ENCODE measurements around the gene MARCHF2.
"Not testable (repeated sequence)": the region's sequence is repeated elsewhere in the genome, so short reads cannot be mapped to it uniquely, and the experiment has no call there.

Gene MARCHF2

GRCh38 chr19:8413629-8413995, 507 bp downstream of the MARCHF2 start:
- no peak for DNase-seq

- no peak for DNase-seq
Observed at GRCh38 chr19:8416796-8417195, 3.7 kb downstream of the MARCHF2 start.

- DNase-seq = no peak
Observed at GRCh38 chr19:8421484-8422461, 8.7 kb downstream of the MARCHF2 start.

- DNase-seq = peak; percentile 26 to 83
Observed at GRCh38 chr19:8423817-8424223, 10.7 kb downstream of the MARCHF2 start.

- not testable (repeated sequence) for DNase-seq
Observed at GRCh38 chr19:8425331-8425730, 12.2 kb downstream of the MARCHF2 start.

GRCh38 chr19:8426283-8426682, 13.2 kb downstream of the MARCHF2 start:
- DNase-seq = no peak

GRCh38 chr19:8429044-8429443, 15.9 kb downstream of the MARCHF2 start:
- DNase-seq = no peak

GRCh38 chr19:8429826-8430225, 16.7 kb downstream of the MARCHF2 start:
- no peak for DNase-seq

- DNase-seq = no peak
Observed at GRCh38 chr19:8430650-8431049, 17.5 kb downstream of the MARCHF2 start.

GRCh38 chr19:8438236-8438635, 25.1 kb downstream of the MARCHF2 start:
- DNase-seq = no peak

GRCh38 chr19:8441725-8442544, 28.8 kb downstream of the MARCHF2 start:
- no peak for DNase-seq

- DNase-seq = not testable (repeated sequence)
Observed at GRCh38 chr19:8444140-8444676, 31.1 kb downstream of the MARCHF2 start.

- peak; percentile 93 to 99 for DNase-seq
Observed at GRCh38 chr19:8444677-8445487, 31.8 kb downstream of the MARCHF2 start, which contains the start of gene HNRNPM. TSS of gene HNRNPM (plus strand) at chr19:8444975. CDS start at chr19:8444999, 24 bp downstream.

GRCh38 chr19:8445488-8446001, 32.4 kb downstream of the MARCHF2 start:
- DNase-seq = peak in 1 of 2 experiments; percentile 35

GRCh38 chr19:8446061-8446709, 33.1 kb downstream of the MARCHF2 start:
- DNase-seq = no peak

GRCh38 chr19:8449830-8450229, 36.7 kb downstream of the MARCHF2 start:
- DNase-seq = no peak

- DNase-seq = no peak
Observed at GRCh38 chr19:8451377-8451776, 38.3 kb downstream of the MARCHF2 start.

- no peak for DNase-seq
Observed at GRCh38 chr19:8451885-8452284, 38.8 kb downstream of the MARCHF2 start.

GRCh38 chr19:8452446-8453123, 39.5 kb downstream of the MARCHF2 start:
- no peak for DNase-seq

GRCh38 chr19:8453616-8454015, 40.5 kb downstream of the MARCHF2 start:
- DNase-seq = no peak

GRCh38 chr19:8454218-8454617, 41.1 kb downstream of the MARCHF2 start:
- DNase-seq = no peak

Data from NCI-H446 (cell line).